ENCODE data around the gene SEMA5A. TPM values are rescaled to one million over a fixed set of nuclear protein-coding genes. Genes with fewer than 3 reads are reported as not detected.

Gene SEMA5A
- total RNA-seq, 4 donors from 2014 or later = 15.0 to 81.0 (median 52.9) TPM

GRCh38 chr5:9455826-9456434 lies 89.9 kb downstream of the SEMA5A start:
- intact Hi-C loops (cut with DNase I; ENCODE audit: low total_unique reads) (no loop called here), in situ Hi-C loops (cut with MboI; ENCODE audit: low pct_ligation_motif_present in 1 of 4, low pct_unique_long_range_greater_than_20kb in 1 of 4, low sequenced_read_pairs in 3 of 4) (no loop called here)
- H3K27me3 ChIP-seq = no peaks in the 10 kb centered on the region
- no peak for DNase-seq
- TF ChIP-seq POLR2A (IDR thresholded peaks at IDR 0.05) (no peak), CTCF (IDR thresholded peaks at IDR 0.05) (no peak), EP300 (IDR thresholded peaks at IDR 0.05; ENCODE audit: low read depth) (no peak), POLR2AphosphoS5 (IDR thresholded peaks at IDR 0.05) (no peak)
- no peaks in the 10 kb centered on the region for H3K9me3 ChIP-seq
- no peak overlapping the region for H3K4me3 ChIP-seq
- no peaks in the 10 kb centered on the region for H3K36me3 ChIP-seq
- 66 to 73% methylated on average over 3 to 4 of the region's 4 CpGs for WGBS, 2 donors (ENCODE audit: low coverage in 1 of 2)
- no peaks in the 10 kb centered on the region for H3K4me1 ChIP-seq
- no peak overlapping the region for H3K27ac ChIP-seq

- no peak for DNase-seq
- in situ Hi-C loops (cut with MboI; ENCODE audit: low pct_ligation_motif_present in 1 of 4, low pct_unique_long_range_greater_than_20kb in 1 of 4, low sequenced_read_pairs in 3 of 4) (no loop called here), intact Hi-C loops (cut with DNase I; ENCODE audit: low total_unique reads) (no loop called here)
- Histone ChIP-seq H3K9me3 (no peaks in the 10 kb centered on the region), H3K36me3 (no peaks in the 10 kb centered on the region), H3K27ac (peak overlapping the region in 1 of 4 donors; percentile 1), H3K4me3 (no peak overlapping the region), H3K4me1 (no peaks in the 10 kb centered on the region), H3K27me3 (no peaks in the 10 kb centered on the region)
- whole genome bisulfite sequencing, 2 donors (ENCODE audit: low coverage in 1 of 2) = 42 to 46% methylated on average over 3 of the region's 3 CpGs
- TF ChIP-seq POLR2A (IDR thresholded peaks at IDR 0.05) = no peak
- TF ChIP-seq CTCF (IDR thresholded peaks at IDR 0.05) = no peak
- no peak for TF ChIP-seq EP300 (IDR thresholded peaks at IDR 0.05; ENCODE audit: low read depth)
Measured at GRCh38 chr5:9454491-9454890, 91.4 kb downstream of the SEMA5A start.

GRCh38 chr5:9454012-9454481 lies 91.8 kb downstream of the SEMA5A start:
- DNase-seq = peak; percentile 38
- TF ChIP-seq CTCF (IDR thresholded peaks at IDR 0.05) = no peak
- no peak for TF ChIP-seq POLR2AphosphoS5 (IDR thresholded peaks at IDR 0.05)
- TF ChIP-seq POLR2A (IDR thresholded peaks at IDR 0.05) = no peak
- no peak for TF ChIP-seq EP300 (IDR thresholded peaks at IDR 0.05; ENCODE audit: low read depth)
- Histone ChIP-seq H3K9me3 (no peaks in the 10 kb centered on the region), H3K27ac (peak overlapping the region in 1 of 4 donors; percentile 11), H3K4me3 (no peak overlapping the region), H3K4me1 (no peaks in the 10 kb centered on the region), H3K36me3 (no peaks in the 10 kb centered on the region), H3K27me3 (no peaks in the 10 kb centered on the region)
- whole genome bisulfite sequencing, 2 donors (ENCODE audit: low coverage in 1 of 2) = 61 to 75% methylated on average over 1 to 4 of the region's 4 CpGs
- in situ Hi-C loops (cut with MboI; ENCODE audit: low pct_ligation_motif_present in 1 of 4, low pct_unique_long_range_greater_than_20kb in 1 of 4, low sequenced_read_pairs in 3 of 4) (no loop called here), intact Hi-C loops (cut with DNase I; ENCODE audit: low total_unique reads) (no loop called here)

GRCh38 chr5:9453480-9454011 lies 92.3 kb downstream of the SEMA5A start:
- intact Hi-C loops (cut with DNase I; ENCODE audit: low total_unique reads) (no loop called here), in situ Hi-C loops (cut with MboI; ENCODE audit: low pct_ligation_motif_present in 1 of 4, low pct_unique_long_range_greater_than_20kb in 1 of 4, low sequenced_read_pairs in 3 of 4) (no loop called here)
- Histone ChIP-seq H3K9me3 (no peaks in the 10 kb centered on the region), H3K4me1 (no peaks in the 10 kb centered on the region), H3K27ac (peak overlapping the region in 1 of 4 donors; percentile 11), H3K4me3 (no peak overlapping the region), H3K27me3 (no peaks in the 10 kb centered on the region), H3K36me3 (no peaks in the 10 kb centered on the region)
- no peak for TF ChIP-seq POLR2A (IDR thresholded peaks at IDR 0.05)
- TF ChIP-seq EP300 (IDR thresholded peaks at IDR 0.05; ENCODE audit: low read depth) = no peak
- TF ChIP-seq POLR2AphosphoS5 (IDR thresholded peaks at IDR 0.05) = no peak
- no peak for TF ChIP-seq CTCF (IDR thresholded peaks at IDR 0.05)
- DNase-seq = no peak
- 81 to 100% methylated on average over 1 to 2 of the region's 2 CpGs for WGBS, 2 donors (ENCODE audit: low coverage in 1 of 2)
